ENCODE data around the gene CCDC134.

The CCDC134 gene

DNA sequence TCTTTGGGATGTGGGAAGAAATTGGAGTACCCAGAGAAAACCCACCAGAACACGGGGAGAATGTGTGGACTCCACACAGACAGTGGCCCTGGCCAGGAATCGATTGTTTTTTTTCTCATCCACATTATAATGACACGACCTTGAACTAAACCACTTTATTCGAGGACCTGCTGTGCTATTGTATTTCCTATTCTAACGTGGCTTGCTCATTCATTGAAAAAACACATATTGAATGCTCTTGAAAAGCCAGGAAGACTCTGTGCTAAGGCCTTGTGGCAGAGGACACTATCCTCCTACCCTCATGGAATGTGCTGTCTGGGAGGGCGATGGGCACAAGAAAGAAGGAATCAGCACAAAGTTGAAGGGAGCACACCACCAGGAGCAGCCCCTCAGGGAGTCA is 23.3 kb downstream of the CCDC134 start:
- no peak for DNase-seq
- no peak overlapping the region for H3K18ac ChIP-seq (ENCODE audit: low read length)
- H2BK5ac ChIP-seq (ENCODE audit: low read depth, low read length, poor library complexity), result no peak overlapping the region
- H3K23ac ChIP-seq (ENCODE audit: low read length), result no peak overlapping the region
- H2AFZ ChIP-seq (ENCODE audit: insufficient read depth, low read length, poor library complexity), result no peak overlapping the region
- H2BK120ac ChIP-seq (ENCODE audit: insufficient read depth, low read length, poor library complexity), result no peak overlapping the region
- no peak overlapping the region for H3K4ac ChIP-seq (ENCODE audit: low read depth, low read length)
- H3K79me2 ChIP-seq (ENCODE audit: control insufficient read depth, insufficient read depth, low read length, poor library complexity), result no peaks in the 10 kb centered on the region
- no peaks in the 10 kb centered on the region for H3K27me3 ChIP-seq (ENCODE audit: insufficient read depth, low read length)
- H3K4me2 ChIP-seq (ENCODE audit: low read length), result no peak overlapping the region
- no peak overlapping the region for H2BK12ac ChIP-seq (ENCODE audit: low read length)
- H3K14ac ChIP-seq (ENCODE audit: low read length), result no peak overlapping the region
- H3K9ac ChIP-seq (ENCODE audit: low read length), result peak overlapping the region; percentile 24
- no CpG with 5 or more reads among the region's 6 CpGs for WGBS (ENCODE audit: extremely low coverage, insufficient coverage, insufficient read length)
- H2AK5ac ChIP-seq (ENCODE audit: low read length), result no peak overlapping the region
- no peak overlapping the region for H4K12ac ChIP-seq (ENCODE audit: low read depth, low read length)
- H4K91ac ChIP-seq (ENCODE audit: low read depth, low read length), result no peak overlapping the region
- H3K36me3 ChIP-seq (ENCODE audit: control insufficient read depth in 1 of 2, insufficient read depth in 2 of 2, low read length in 2 of 2), result peaks cover 0 to 4% of the 10 kb centered on the region in 2 experiments
- H3K9me3 ChIP-seq (ENCODE audit: insufficient read depth, low read depth, low read length), result peaks cover 1% of the 10 kb centered on the region
- H3K4me1 ChIP-seq (ENCODE audit: control insufficient read depth in 1 of 2, insufficient read depth in 2 of 2, low read length in 2 of 2), result peaks cover 8 to 11% of the 10 kb centered on the region in 2 experiments
- H3K79me1 ChIP-seq (ENCODE audit: low read length), result peaks cover 5% of the 10 kb centered on the region
- no peak overlapping the region for H3K27ac ChIP-seq (ENCODE audit: low read depth, low read length)
- H3K4me3 ChIP-seq (ENCODE audit: low read depth, low read length), result no peak overlapping the region
- no peak overlapping the region for H4K8ac ChIP-seq (ENCODE audit: low read depth, low read length)

DNA sequence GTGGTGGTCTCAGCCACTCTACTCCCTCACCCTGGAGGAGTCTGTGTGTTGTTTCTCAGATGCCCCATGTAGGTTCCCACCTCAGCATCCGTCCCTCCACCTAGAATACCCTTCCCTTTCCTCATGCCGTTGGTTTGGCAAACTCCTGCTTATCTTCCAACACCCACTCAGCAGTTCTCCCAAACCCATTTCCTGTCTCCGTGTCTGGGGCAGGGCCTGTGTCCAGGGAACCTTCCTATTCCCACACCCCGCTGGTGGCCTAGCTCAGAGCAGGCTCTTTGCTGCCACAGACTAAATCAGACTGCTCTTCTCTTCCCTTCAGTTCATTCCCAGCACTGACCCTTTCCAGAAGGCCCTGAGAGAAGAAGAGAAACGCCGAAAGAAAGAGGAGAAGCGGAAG is 24.9 kb downstream of the CCDC134 start:
- Histone ChIP-seq H2BK120ac (ENCODE audit: insufficient read depth, low read length, poor library complexity) (no peak overlapping the region), H3K27ac (ENCODE audit: low read depth, low read length) (no peak overlapping the region), H2BK5ac (ENCODE audit: low read depth, low read length, poor library complexity) (no peak overlapping the region), H3K9ac (ENCODE audit: low read length) (no peak overlapping the region), H2AK5ac (ENCODE audit: low read length) (no peak overlapping the region), H2AFZ (ENCODE audit: insufficient read depth, low read length, poor library complexity) (no peak overlapping the region), H4K8ac (ENCODE audit: low read depth, low read length) (no peak overlapping the region), H3K4me3 (ENCODE audit: low read depth, low read length) (no peak overlapping the region), H3K79me1 (ENCODE audit: low read length) (peaks cover 5% of the 10 kb centered on the region), H3K36me3 (ENCODE audit: control insufficient read depth in 1 of 2, insufficient read depth in 2 of 2, low read length in 2 of 2) (peaks cover 0 to 3% of the 10 kb centered on the region in 2 experiments), H4K12ac (ENCODE audit: low read depth, low read length) (no peak overlapping the region), H2BK12ac (ENCODE audit: low read length) (no peak overlapping the region), H3K4me1 (ENCODE audit: control insufficient read depth in 1 of 2, insufficient read depth in 2 of 2, low read length in 2 of 2) (peaks cover 8 to 11% of the 10 kb centered on the region in 2 experiments), H3K4me2 (ENCODE audit: low read length) (no peak overlapping the region), H3K27me3 (ENCODE audit: insufficient read depth, low read length) (no peaks in the 10 kb centered on the region), H3K18ac (ENCODE audit: low read length) (no peak overlapping the region), H3K23ac (ENCODE audit: low read length) (no peak overlapping the region), H3K14ac (ENCODE audit: low read length) (no peak overlapping the region), H4K91ac (ENCODE audit: low read depth, low read length) (peak overlapping the region; percentile 52), H3K4ac (ENCODE audit: low read depth, low read length) (no peak overlapping the region), H3K9me3 (ENCODE audit: insufficient read depth, low read depth, low read length) (peaks cover 1% of the 10 kb centered on the region), H3K79me2 (ENCODE audit: control insufficient read depth, insufficient read depth, low read length, poor library complexity) (no peaks in the 10 kb centered on the region)
- WGBS (ENCODE audit: extremely low coverage, insufficient coverage, insufficient read length), result no CpG with 5 or more reads among the region's 7 CpGs
- DNase-seq, result no peak

DNA sequence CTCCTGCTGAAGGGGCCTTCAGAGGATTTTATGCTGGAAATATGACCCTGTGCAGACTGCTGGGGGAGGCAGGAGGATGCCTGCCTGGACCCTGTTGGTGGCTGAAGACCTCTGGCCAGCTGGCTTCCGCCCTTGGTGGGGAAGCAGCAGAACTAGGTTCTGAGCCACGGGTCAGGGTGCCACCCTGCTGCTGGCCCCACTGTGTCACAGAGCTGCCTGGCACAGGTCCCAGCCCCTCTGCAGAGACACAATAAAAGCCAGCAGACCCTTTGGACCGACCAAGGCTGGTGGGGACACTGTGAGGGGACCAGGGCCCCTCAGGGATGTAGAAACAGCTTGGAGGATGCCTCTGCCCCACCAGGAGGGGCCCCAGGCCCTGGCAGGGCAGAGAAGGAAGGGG is 25.5 kb downstream of the CCDC134 start:
- Histone ChIP-seq H3K14ac (ENCODE audit: low read length) (peak overlapping the region; percentile 14), H3K9ac (ENCODE audit: low read length) (no peak overlapping the region), H3K4ac (ENCODE audit: low read depth, low read length) (no peak overlapping the region), H3K36me3 (ENCODE audit: control insufficient read depth in 1 of 2, insufficient read depth in 2 of 2, low read length in 2 of 2) (peaks cover 0 to 2% of the 10 kb centered on the region in 2 experiments), H4K12ac (ENCODE audit: low read depth, low read length) (no peak overlapping the region), H3K9me3 (ENCODE audit: insufficient read depth, low read depth, low read length) (peaks cover 1% of the 10 kb centered on the region), H3K27me3 (ENCODE audit: insufficient read depth, low read length) (no peaks in the 10 kb centered on the region), H4K8ac (ENCODE audit: low read depth, low read length) (no peak overlapping the region), H4K91ac (ENCODE audit: low read depth, low read length) (peak overlapping the region; percentile 52), H2BK120ac (ENCODE audit: insufficient read depth, low read length, poor library complexity) (no peak overlapping the region), H3K23ac (ENCODE audit: low read length) (no peak overlapping the region), H2AFZ (ENCODE audit: insufficient read depth, low read length, poor library complexity) (no peak overlapping the region), H2BK5ac (ENCODE audit: low read depth, low read length, poor library complexity) (no peak overlapping the region), H3K79me2 (ENCODE audit: control insufficient read depth, insufficient read depth, low read length, poor library complexity) (no peaks in the 10 kb centered on the region), H3K4me3 (ENCODE audit: low read depth, low read length) (no peak overlapping the region), H3K79me1 (ENCODE audit: low read length) (peaks cover 7% of the 10 kb centered on the region), H2BK12ac (ENCODE audit: low read length) (no peak overlapping the region), H3K18ac (ENCODE audit: low read length) (no peak overlapping the region), H3K4me2 (ENCODE audit: low read length) (no peak overlapping the region), H3K4me1 (ENCODE audit: control insufficient read depth in 1 of 2, insufficient read depth in 2 of 2, low read length in 2 of 2) (peaks cover 9 to 11% of the 10 kb centered on the region in 2 experiments), H3K27ac (ENCODE audit: low read depth, low read length) (no peak overlapping the region), H2AK5ac (ENCODE audit: low read length) (no peak overlapping the region)
- WGBS (ENCODE audit: extremely low coverage, insufficient coverage, insufficient read length), result no CpG with 5 or more reads among the region's 3 CpGs
- no peak for DNase-seq

DNA sequence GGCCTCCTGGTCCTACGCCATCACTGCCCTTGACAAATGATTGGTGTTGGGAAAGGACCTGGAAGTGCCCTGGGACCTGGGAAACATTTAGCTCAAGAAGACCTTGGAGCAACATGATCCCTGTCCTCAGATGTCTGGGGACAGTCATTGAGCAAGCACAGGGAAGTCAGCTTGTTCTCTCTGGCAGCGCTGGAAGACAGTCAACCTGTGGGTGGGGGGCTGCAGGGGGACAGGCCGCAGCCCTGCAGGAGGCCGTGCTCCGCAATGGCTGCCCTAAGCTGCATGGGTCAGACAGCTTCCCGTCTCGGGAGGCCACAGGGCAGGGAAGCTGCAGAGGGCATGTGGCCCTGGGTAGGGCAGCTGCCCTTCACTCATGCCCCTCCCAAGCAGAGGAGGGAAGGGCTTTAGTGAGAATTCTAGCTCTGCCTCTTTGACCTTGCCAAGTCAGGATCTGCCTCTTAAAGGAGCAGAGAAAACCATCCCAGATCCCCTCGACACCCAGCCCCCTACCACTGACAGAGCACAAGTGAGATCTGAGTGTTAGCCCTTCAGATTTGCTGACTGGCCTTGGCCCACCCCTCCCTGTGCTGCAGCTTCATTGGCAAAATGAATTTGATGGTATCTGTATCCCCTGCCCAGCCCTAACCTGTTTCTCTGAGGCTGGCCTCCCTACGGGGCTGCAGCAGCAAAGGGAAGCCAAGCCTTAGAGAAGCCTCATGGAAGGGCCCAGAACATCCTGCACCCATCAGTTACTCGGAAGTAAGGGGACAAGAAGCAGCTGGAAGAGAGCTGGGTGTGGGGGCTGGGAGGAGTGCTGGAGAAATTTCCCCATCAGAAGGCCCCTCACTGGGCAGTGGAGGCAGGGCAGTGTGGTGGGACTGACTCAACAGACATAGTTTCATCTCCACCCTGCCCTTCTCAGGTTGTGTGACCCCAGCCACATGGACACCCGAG is 26.2 kb downstream of the CCDC134 start:
- Histone ChIP-seq H3K4me3 (ENCODE audit: low read depth, low read length) (no peak overlapping the region), H3K27me3 (ENCODE audit: insufficient read depth, low read length) (no peaks in the 10 kb centered on the region), H4K12ac (ENCODE audit: low read depth, low read length) (no peak overlapping the region), H3K14ac (ENCODE audit: low read length) (peak overlapping the region; percentile 22), H3K4ac (ENCODE audit: low read depth, low read length) (no peak overlapping the region), H4K8ac (ENCODE audit: low read depth, low read length) (no peak overlapping the region), H2BK12ac (ENCODE audit: low read length) (peak overlapping the region; percentile 37), H2AFZ (ENCODE audit: insufficient read depth, low read length, poor library complexity) (no peak overlapping the region), H2AK5ac (ENCODE audit: low read length) (no peak overlapping the region), H4K91ac (ENCODE audit: low read depth, low read length) (peak overlapping the region; percentile 52), H3K18ac (ENCODE audit: low read length) (no peak overlapping the region), H3K9ac (ENCODE audit: low read length) (no peak overlapping the region), H3K36me3 (ENCODE audit: control insufficient read depth in 1 of 2, insufficient read depth in 2 of 2, low read length in 2 of 2) (peaks cover 0 to 2% of the 10 kb centered on the region in 2 experiments), H2BK120ac (ENCODE audit: insufficient read depth, low read length, poor library complexity) (no peak overlapping the region), H3K23ac (ENCODE audit: low read length) (no peak overlapping the region), H2BK5ac (ENCODE audit: low read depth, low read length, poor library complexity) (no peak overlapping the region), H3K4me2 (ENCODE audit: low read length) (no peak overlapping the region), H3K4me1 (ENCODE audit: control insufficient read depth in 1 of 2, insufficient read depth in 2 of 2, low read length in 2 of 2) (peaks cover 12 to 13% of the 10 kb centered on the region in 2 experiments), H3K9me3 (ENCODE audit: insufficient read depth, low read depth, low read length) (peaks cover 1% of the 10 kb centered on the region), H3K27ac (ENCODE audit: low read depth, low read length) (no peak overlapping the region), H3K79me1 (ENCODE audit: low read length) (peaks cover 8% of the 10 kb centered on the region), H3K79me2 (ENCODE audit: control insufficient read depth, insufficient read depth, low read length, poor library complexity) (no peaks in the 10 kb centered on the region)
- no CpG with 5 or more reads among the region's 11 CpGs for WGBS (ENCODE audit: extremely low coverage, insufficient coverage, insufficient read length)
- DNase-seq, result no peak

All from trophoblast cell (in vitro differentiated cells and primary cell).